Non-pigmented ciliary epithelial cell (primary cell): ENCODE measurements around the gene DERL2.
"Not testable (repeated sequence)": the region's sequence is repeated elsewhere in the genome, so short reads cannot be mapped to it uniquely, and the experiment has no call there.

Source experiments
- DNase-seq: peaks from one replicate; pipeline ENCODE4 v3.0.0-alpha.2; 2010; ENCODE audit warnings: low read depth

DERL2 gene

GRCh38 chr17:5437721-5438317, 48.2 kb downstream of the DERL2 start:
- no peak for DNase-seq

GRCh38 chr17:5435781-5436315, 50.1 kb downstream of the DERL2 start:
- not testable (repeated sequence) for DNase-seq

- no peak for DNase-seq
Measured at GRCh38 chr17:5434984-5435383, 51.0 kb downstream of the DERL2 start.

- no peak for DNase-seq
Measured at GRCh38 chr17:5431949-5432556, 53.9 kb downstream of the DERL2 start.

- DNase-seq, result not testable (repeated sequence)
Measured at GRCh38 chr17:5431234-5431633, 54.7 kb downstream of the DERL2 start.

GRCh38 chr17:5430413-5430999, 55.5 kb downstream of the DERL2 start:
- no peak for DNase-seq

GRCh38 chr17:5429191-5429887, 56.6 kb downstream of the DERL2 start:
- no peak for DNase-seq

- DNase-seq, result no peak
Measured at GRCh38 chr17:5425826-5426225, 60.2 kb downstream of the DERL2 start.

- DNase-seq, result no peak
Measured at GRCh38 chr17:5424909-5425308, 61.1 kb downstream of the DERL2 start.

- DNase-seq, result no peak
Measured at GRCh38 chr17:5422505-5422904, 63.5 kb downstream of the DERL2 start.
